ENCODE results near the gene HSPE1. TPM values are rescaled to one million over a fixed set of nuclear protein-coding genes. Genes with fewer than 3 reads are reported as not detected.
"Not testable (repeated sequence)": the region's sequence is repeated elsewhere in the genome, so short reads cannot be mapped to it uniquely, and the experiment has no call there.

Gene HSPE1
- polyA plus RNA-seq, 2 of the 4 experiments (the other 2 are of a cell fraction), result 468 to 1,198 TPM

DNA sequence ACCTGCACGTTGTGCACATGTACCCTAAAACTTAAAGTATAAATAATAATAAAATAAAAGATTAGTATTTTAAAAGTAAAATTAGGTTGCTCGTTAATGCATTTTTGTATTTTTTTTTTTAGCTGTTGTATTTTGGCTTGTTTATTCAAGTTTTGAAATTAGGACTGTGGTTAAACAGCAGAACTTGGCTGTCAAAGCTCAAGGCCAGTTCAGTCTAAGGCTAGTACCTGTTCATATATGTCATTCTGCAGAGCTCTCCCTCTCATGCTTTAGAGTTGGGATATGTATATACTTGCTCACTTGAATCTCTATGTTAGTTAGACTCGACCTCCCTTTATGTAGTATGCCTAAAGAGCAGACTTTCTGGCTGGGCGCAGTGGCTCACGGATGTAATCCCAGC is 48.4 kb downstream of the HSPE1 start:
- ChIA-PET POLR2A (interaction anchor here (1.3 kb wide), 1 partner anchor 32 kb away, joined by 4 read pairs; no protein-coding TSS in a partner anchor), CTCF (interaction anchor here (1.5 kb wide), 1 partner anchor 32 kb away, joined by 3 read pairs; no protein-coding TSS in a partner anchor)
- 91% methylated on average over 5 of the region's 5 CpGs for WGBS (ENCODE audit: missing lambda C conversion rate)
- Histone ChIP-seq H3K4me2 (no peak overlapping the region), H3K27ac (no peak overlapping the region), H3K4me3 (no peak overlapping the region), H3K4me1 (no peaks in the 10 kb centered on the region), H3K9me3 (no peaks in the 10 kb centered on the region)
- no peak for TF ChIP-seq NFE2L2 (conservative IDR thresholded peaks at IDR 0.05; ENCODE audit: low read length)
- TF ChIP-seq NPAS2 (CRISPR knock-in tag; IDR thresholded peaks at IDR 0.05; ENCODE audit: borderline replicate concordance), result no peak
- TF ChIP-seq JUN (IDR thresholded peaks at IDR 0.05), result no peak
- DNase-seq (ENCODE audit: low read depth in 1 of 2, low spot score in 1 of 2) (no peak), ATAC-seq (no peak), FAIRE-seq (no peak)

- POLR2A ChIA-PET; DNase-seq (ENCODE audit: low read depth in 1 of 2, low spot score in 1 of 2); H3K4me1 ChIP-seq; H3K9me3 ChIP-seq; H3K27ac ChIP-seq; FAIRE-seq; ATAC-seq; H3K4me2 ChIP-seq; CTCF ChIA-PET; H3K4me3 ChIP-seq: not testable (repeated sequence)
- 94% methylated on average over 2 of the region's 2 CpGs for WGBS (ENCODE audit: missing lambda C conversion rate)
These were observed 51.1 kb downstream of the HSPE1 start for GRCh38 chr2:197551260-197551659.

Small RNA genes lying within 50 kb of the gene (small RNA-seq; reads per million reads assigned to genes)
- 0 reads per million in 6 experiments for gene AC020550.1

Other genes starting within 250 kb of the HSPE1 start
- gene ANKRD44, start 189.6 kb upstream of the HSPE1 start, polyA plus RNA-seq (2011; rRNA removed), result 5.9 and 7.9 TPM in 2 replicates
- 0.97 to 1.6 TPM (median 1.6 TPM) in 3 replicates for gene ANKRD44, start 189.6 kb upstream of the HSPE1 start, polyA plus RNA-seq (2017; fragmentation: RNase III; extraction: RNeasy Plus Mini Kit Qiagen cat#74134 plus additional on column Dnase treatment)
- 400 and 436 TPM in 2 replicates for gene SF3B1, start 65.4 kb upstream of the HSPE1 start, polyA plus RNA-seq (2011; rRNA removed)
- gene SF3B1, start 65.4 kb upstream of the HSPE1 start, polyA plus RNA-seq (2017; fragmentation: RNase III; extraction: RNeasy Plus Mini Kit Qiagen cat#74134 plus additional on column Dnase treatment), result 165 to 167 TPM (median 166 TPM) in 3 replicates
- gene COQ10B, start 46.8 kb upstream of the HSPE1 start, polyA plus RNA-seq (2011; rRNA removed), result 6.1 and 11.2 TPM in 2 replicates
- 22.9 to 25.1 TPM (median 24.3 TPM) in 3 replicates for gene COQ10B, start 46.8 kb upstream of the HSPE1 start, polyA plus RNA-seq (2017; fragmentation: RNase III; extraction: RNeasy Plus Mini Kit Qiagen cat#74134 plus additional on column Dnase treatment)
- gene HSPD1, start 539 bp upstream of the HSPE1 start, polyA plus RNA-seq (2011; rRNA removed), result 767 and 790 TPM in 2 replicates
- 833 to 1,004 TPM (median 882 TPM) in 3 replicates for gene HSPD1, start 539 bp upstream of the HSPE1 start, polyA plus RNA-seq (2017; fragmentation: RNase III; extraction: RNeasy Plus Mini Kit Qiagen cat#74134 plus additional on column Dnase treatment)
- gene MOB4, start 15.7 kb downstream of the HSPE1 start, polyA plus RNA-seq (2011; rRNA removed), result 44.2 and 74.7 TPM in 2 replicates
- 57.5 to 64.3 TPM (median 58.1 TPM) in 3 replicates for gene MOB4, start 15.7 kb downstream of the HSPE1 start, polyA plus RNA-seq (2017; fragmentation: RNase III; extraction: RNeasy Plus Mini Kit Qiagen cat#74134 plus additional on column Dnase treatment)
- 0.17 and 0.20 TPM in 2 replicates for gene RFTN2, start 175.2 kb downstream of the HSPE1 start, polyA plus RNA-seq (2011; rRNA removed)
- 0.03 to 0.13 TPM (median 0.08 TPM) in 3 replicates for gene RFTN2, start 175.2 kb downstream of the HSPE1 start, polyA plus RNA-seq (2017; fragmentation: RNase III; extraction: RNeasy Plus Mini Kit Qiagen cat#74134 plus additional on column Dnase treatment)
- 10.9 and 11.6 TPM in 2 replicates for gene MARS2, start 205.0 kb downstream of the HSPE1 start, polyA plus RNA-seq (2011; rRNA removed)
- gene MARS2, start 205.0 kb downstream of the HSPE1 start, polyA plus RNA-seq (2017; fragmentation: RNase III; extraction: RNeasy Plus Mini Kit Qiagen cat#74134 plus additional on column Dnase treatment), result 9.0 to 9.5 TPM (median 9.1 TPM) in 3 replicates

Measured in A549 (cell line).